A549 (cell line): ENCODE measurements around the gene GRIP2. TPM values are rescaled to one million over a fixed set of nuclear protein-coding genes. Genes with fewer than 3 reads are reported as not detected.

ENCODE experiments used
- ATAC-seq, 2 experiments: fragments of 200-7000 bp in 1 of 2; fragments of >200 bp in 1 of 2; cut with Nextera tagmentation in 1 of 2; cut with Tn5 transposase in 1 of 2; 3 replicates each; pipeline versions ENCODE4 v1.8.0 to v1.9.1; 2018 to 2020; ENCODE audit warnings: mild to moderate bottlenecking in 1 of 2, moderate library complexity in 1 of 2
- CTCF ChIA-PET: fragments of 300-600 bp; sonication (Branson Sonifier 250); formaldehyde crosslinking; extraction: SDS; loops from one replicate; lab custom pipeline; 2021; ENCODE audit warnings: antibody characterized with exemption, inconsistent platforms; lab: Yijun Ruan, JAX
- POLR2A ChIA-PET: fragments of 350-600 bp; formaldehyde crosslinking; extraction: SDS; loops from one replicate; lab custom pipeline; 2021; ENCODE audit warnings: antibody characterized with exemption, inconsistent platforms; lab: Yijun Ruan, JAX
- DNase-seq, 2 experiments: peaks; one replicate each; pipeline versions ENCODE4 v3.0.0 to v3.0.0-alpha.2; 2011 to 2016; ENCODE audit warnings: low read depth in 1 of 2, low spot score in 1 of 2
- FAIRE-seq: peaks from 2 replicates; lab custom pipeline; 2011; peaks lifted over from hg19 to GRCh38; lab: Jason Lieb, UNC
- H3K27ac ChIP-seq, 2 experiments: fragments of >200 bp; sonication (Bioruptor Twin); formaldehyde crosslinking; 3 replicates each; pipeline ENCODE4 v1.5.1; 2016 to 2017
- H3K4me1 ChIP-seq: fragments of >200 bp; sonication (Bioruptor Twin); formaldehyde crosslinking; 3 replicates; pipeline ENCODE4 v1.6.1; 2016
- H3K4me2 ChIP-seq: fragments of >200 bp; sonication (Bioruptor Twin); formaldehyde crosslinking; 3 replicates; pipeline ENCODE4 v1.6.1; 2016
- H3K4me3 ChIP-seq: fragments of >200 bp; sonication (Bioruptor Twin); formaldehyde crosslinking; 3 replicates; pipeline ENCODE4 v1.5.1; 2016
- H3K9me3 ChIP-seq: fragments of >200 bp; sonication (Bioruptor Twin); formaldehyde crosslinking; 3 replicates; pipeline ENCODE4 v1.6.1; 2016
- CBX8 ChIP-seq: fragments of 200-600 bp; sonication (generic); IDR thresholded peaks from 2 replicates; pipeline ENCODE4 v1.6.1; 2016
- CHD4 ChIP-seq: fragments of 200-600 bp; sonication (generic); IDR thresholded peaks from 2 replicates; pipeline ENCODE4 v1.6.1; 2016; ENCODE audit warnings: antibody characterized with exemption, mild to moderate bottlenecking, borderline replicate concordance
- E2F6 ChIP-seq: IDR thresholded peaks from 2 replicates; pipeline ENCODE4 v1.6.1; 2012; ENCODE audit warnings: low read depth, borderline replicate concordance
- FOSL2 ChIP-seq, 2 experiments: fragments of 450-650 bp in 1 of 2; fragments of >200 bp in 1 of 2; sonication (Bioruptor Twin) in 1 of 2; formaldehyde crosslinking; IDR thresholded peaks; 2 replicates each; pipeline versions ENCODE4 v1.5.0 to v1.6.1; 2016 to 2020; ENCODE audit warnings: mild to moderate bottlenecking in 1 of 2, moderate library complexity in 1 of 2
- FOXS1 ChIP-seq: fragments of 250-450 bp; sonication (Bioruptor Pico); IDR thresholded peaks from 2 replicates; pipeline ENCODE4 v1.5.0; 2020; ENCODE audit warnings: mild to moderate bottlenecking, moderate library complexity
- GATA3 ChIP-seq: IDR thresholded peaks from 2 replicates; pipeline ENCODE4 v1.6.1; 2012; ENCODE audit warnings: borderline replicate concordance
- HES2 ChIP-seq: fragments of >200 bp; sonication (Bioruptor Twin); formaldehyde crosslinking; IDR thresholded peaks from 2 replicates; pipeline ENCODE4 v1.6.1; 2016
- HEYL ChIP-seq: fragments of 250-450 bp; sonication (Bioruptor Pico); IDR thresholded peaks from 2 replicates; pipeline ENCODE4 v1.8.0; 2021; ENCODE audit warnings: mild to moderate bottlenecking, moderate library complexity
- MAX ChIP-seq: IDR thresholded peaks from 2 replicates; pipeline ENCODE4 v1.6.1; 2012
- NR3C1 ChIP-seq: fragments of >200 bp; sonication (Bioruptor Twin); formaldehyde crosslinking; IDR thresholded peaks from 3 replicates; pipeline ENCODE4 v1.6.1; 2017
- PHF8 ChIP-seq: fragments of 200-600 bp; sonication (generic); IDR thresholded peaks from 2 replicates; pipeline ENCODE4 v1.6.1; 2016; ENCODE audit warnings: low read depth, mild to moderate bottlenecking, antibody characterized with exemption, moderate library complexity, borderline replicate concordance
- POLR2A ChIP-seq: IDR thresholded peaks from 2 replicates; pipeline ENCODE4 v1.6.1; 2012; ENCODE audit warnings: mild to moderate bottlenecking, low read length
- RAD21 ChIP-seq, 2 experiments: fragments of >200 bp in 1 of 2; sonication (Bioruptor Twin) in 1 of 2; formaldehyde crosslinking in 1 of 2; IDR thresholded peaks in 1 of 2; conservative IDR thresholded peaks in 1 of 2; 2 replicates in 1 of 2; 3 replicates in 1 of 2; pipeline ENCODE4 v1.6.1; 2012 to 2018; ENCODE audit warnings: inconsistent platforms in 1 of 2
- RARB ChIP-seq: fragments of 250-450 bp; sonication (Bioruptor Pico); IDR thresholded peaks from 2 replicates; pipeline ENCODE4 v1.8.0; 2021; ENCODE audit warnings: mild to moderate bottlenecking, moderate library complexity
- RFX5 ChIP-seq: fragments of 450-650 bp; IDR thresholded peaks from 2 replicates; pipeline ENCODE4 v1.7.1; 2014; ENCODE audit warnings: antibody characterized with exemption, mild to moderate bottlenecking, moderate library complexity
- SMC3 ChIP-seq: fragments of >200 bp; sonication (Bioruptor Twin); formaldehyde crosslinking; IDR thresholded peaks from 3 replicates; pipeline ENCODE4 v1.6.1; 2018; ENCODE audit warnings: inconsistent platforms
- ZC3H11A ChIP-seq: fragments of 450-650 bp; IDR thresholded peaks from 2 replicates; pipeline ENCODE4 v1.6.1; 2014; ENCODE audit warnings: antibody characterized with exemption, mild to moderate bottlenecking
- WGBS: methylation state at CpG from one replicate; pipeline ENCODE4 v1.1.6; 2017; ENCODE audit errors: missing lambda C conversion rate; 5-methylcytosine and 5-hydroxymethylcytosine counted together
- polyA plus RNA-seq, 4 experiments: library from polyadenylated mRNA; depleted of rRNA in 3 of 4; stranded (reverse); fragments of >200 nt; fragmentation: RNase III in 1 of 4; extraction: RNeasy Plus Mini Kit Qiagen cat#74134 plus additional on column Dnase treatment in 1 of 4; gene quantifications; 2 replicates in 3 of 4; 3 replicates in 1 of 4; pipeline ENCODE4 v1.2.3, GENCODE V29; 2011 to 2017
- TF ChIP-seq, protein P1 (sequence below): fragments of >200 bp; sonication (Bioruptor Twin); formaldehyde crosslinking; IDR thresholded peaks from 3 replicates; pipeline ENCODE4 v1.5.1; 2016
- TF ChIP-seq, protein P2 (sequence below): fragments of 250-450 bp; sonication (Bioruptor Pico); IDR thresholded peaks from 2 replicates; pipeline ENCODE4 v1.5.0; 2020; ENCODE audit warnings: low read depth, mild to moderate bottlenecking, moderate library complexity

GRIP2 gene
- polyA plus RNA-seq, 2 of the 4 experiments (the other 2 are of a cell fraction) = 0.56 to 1.6 TPM

DNA sequence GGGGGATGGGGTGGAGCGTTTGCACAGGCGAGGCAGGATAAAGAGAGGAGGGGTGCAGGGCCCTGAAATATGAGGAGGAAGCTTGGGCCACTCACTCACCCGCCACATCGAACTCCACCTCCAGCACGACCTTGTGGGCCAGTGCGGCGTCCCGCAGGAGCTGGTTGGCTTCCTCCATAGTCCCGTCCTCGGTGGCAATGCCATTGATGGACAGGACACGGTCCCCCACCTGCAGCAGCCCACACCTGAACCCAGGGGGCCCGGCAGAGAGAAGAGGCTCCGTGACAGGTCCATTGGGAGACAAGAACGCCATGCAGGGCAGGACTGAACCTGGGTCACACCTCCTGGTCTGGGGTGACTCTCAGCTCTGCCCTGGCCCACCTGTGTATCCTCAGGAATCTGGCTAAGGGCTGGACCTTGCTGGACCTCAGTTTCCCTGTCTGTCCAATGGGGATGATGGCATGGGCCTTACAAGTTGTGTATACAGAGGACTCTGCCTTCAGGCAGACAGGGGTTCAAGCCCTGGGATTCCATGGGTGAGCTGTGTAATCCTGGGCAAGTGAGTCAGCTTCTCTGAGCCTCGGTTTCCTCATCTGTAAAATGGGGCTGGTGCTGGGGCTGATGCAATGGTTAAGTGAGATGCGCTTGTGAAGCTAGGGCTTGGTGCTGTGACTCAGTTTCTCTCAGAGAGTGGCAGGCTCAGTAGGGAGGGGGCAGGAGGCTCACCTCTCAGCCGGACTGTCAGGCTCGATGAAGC, 26.4 kb downstream of the GRIP2 start:
- no peak overlapping the region for H3K4me2 ChIP-seq
- ATAC-seq = no peak
- POLR2A ChIA-PET = no interaction called here
- DNase-seq = no peak
- H3K4me1 ChIP-seq = no peaks in the 10 kb centered on the region
- H3K9me3 ChIP-seq = no peaks in the 10 kb centered on the region
- 71% methylated on average over 12 of the region's 18 CpGs for WGBS
- FAIRE-seq = no peak
- no peak overlapping the region for H3K27ac ChIP-seq
- CTCF ChIA-PET = interaction anchor here (1.0 to 8.0 kb wide), 5 partner anchors 14 to 412 kb away, joined by 3 to 63 read pairs (median 10); no protein-coding TSS in a partner anchor
- no peak overlapping the region for H3K4me3 ChIP-seq
- TF ChIP-seq CBX8 = no peak
- TF ChIP-seq E2F6 = no peak
- TF ChIP-seq POLR2A = no peak
- TF ChIP-seq, protein P1, sequence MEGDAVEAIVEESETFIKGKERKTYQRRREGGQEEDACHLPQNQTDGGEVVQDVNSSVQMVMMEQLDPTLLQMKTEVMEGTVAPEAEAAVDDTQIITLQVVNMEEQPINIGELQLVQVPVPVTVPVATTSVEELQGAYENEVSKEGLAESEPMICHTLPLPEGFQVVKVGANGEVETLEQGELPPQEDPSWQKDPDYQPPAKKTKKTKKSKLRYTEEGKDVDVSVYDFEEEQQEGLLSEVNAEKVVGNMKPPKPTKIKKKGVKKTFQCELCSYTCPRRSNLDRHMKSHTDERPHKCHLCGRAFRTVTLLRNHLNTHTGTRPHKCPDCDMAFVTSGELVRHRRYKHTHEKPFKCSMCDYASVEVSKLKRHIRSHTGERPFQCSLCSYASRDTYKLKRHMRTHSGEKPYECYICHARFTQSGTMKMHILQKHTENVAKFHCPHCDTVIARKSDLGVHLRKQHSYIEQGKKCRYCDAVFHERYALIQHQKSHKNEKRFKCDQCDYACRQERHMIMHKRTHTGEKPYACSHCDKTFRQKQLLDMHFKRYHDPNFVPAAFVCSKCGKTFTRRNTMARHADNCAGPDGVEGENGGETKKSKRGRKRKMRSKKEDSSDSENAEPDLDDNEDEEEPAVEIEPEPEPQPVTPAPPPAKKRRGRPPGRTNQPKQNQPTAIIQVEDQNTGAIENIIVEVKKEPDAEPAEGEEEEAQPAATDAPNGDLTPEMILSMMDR = no peak
- TF ChIP-seq HEYL = no peak
- no peak for TF ChIP-seq MAX
- TF ChIP-seq RFX5 = no peak
- no peak for TF ChIP-seq GATA3
- TF ChIP-seq FOXS1 = no peak
- TF ChIP-seq FOSL2 (IDR thresholded peaks at IDR 0.05) = no peak
- no peak for TF ChIP-seq FOSL2 (CRISPR knock-in tag; IDR thresholded peaks at IDR 0.05)
- no peak for TF ChIP-seq PHF8
- no peak for TF ChIP-seq RAD21 (conservative IDR thresholded peaks at IDR 0.05 in 1 of 2, IDR thresholded peaks at IDR 0.05 in 1 of 2)
- TF ChIP-seq RARB (CRISPR knock-in tag) = no peak
- no peak for TF ChIP-seq SMC3
- TF ChIP-seq HES2 = no peak
- TF ChIP-seq ZC3H11A = no peak
- TF ChIP-seq CHD4 = no peak
- TF ChIP-seq, protein P2, sequence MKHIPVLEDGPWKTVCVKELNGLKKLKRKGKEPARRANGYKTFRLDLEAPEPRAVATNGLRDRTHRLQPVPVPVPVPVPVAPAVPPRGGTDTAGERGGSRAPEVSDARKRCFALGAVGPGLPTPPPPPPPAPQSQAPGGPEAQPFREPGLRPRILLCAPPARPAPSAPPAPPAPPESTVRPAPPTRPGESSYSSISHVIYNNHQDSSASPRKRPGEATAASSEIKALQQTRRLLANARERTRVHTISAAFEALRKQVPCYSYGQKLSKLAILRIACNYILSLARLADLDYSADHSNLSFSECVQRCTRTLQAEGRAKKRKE (CRISPR knock-in tag) = no peak

DNA sequence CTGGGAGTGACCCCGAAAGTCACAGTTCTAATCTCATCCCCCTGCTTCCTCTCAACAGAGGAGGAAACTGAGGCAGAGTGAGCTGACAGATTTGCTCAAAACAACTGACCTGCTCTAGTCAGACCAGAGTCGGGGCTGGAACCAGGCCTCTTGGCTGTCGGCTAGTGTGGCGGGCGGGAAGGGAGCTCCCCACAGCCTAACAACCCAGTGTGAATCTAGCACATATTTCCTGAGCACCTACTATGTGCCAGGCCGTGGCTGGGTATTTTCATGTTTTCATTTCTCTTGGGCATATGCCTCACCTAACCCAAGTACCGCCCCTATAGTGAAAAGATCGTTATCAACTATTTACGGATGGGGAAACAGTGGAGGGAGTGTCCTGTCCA, 27.2 kb downstream of the GRIP2 start:
- Histone ChIP-seq H3K4me3 (no peak overlapping the region), H3K27ac (no peak overlapping the region), H3K4me2 (no peak overlapping the region), H3K4me1 (no peaks in the 10 kb centered on the region), H3K9me3 (no peaks in the 10 kb centered on the region)
- no peak for DNase-seq
- 70% methylated on average over 9 of the region's 9 CpGs for WGBS
- TF ChIP-seq E2F6 = no peak
- TF ChIP-seq CHD4 = no peak
- no peak for TF ChIP-seq FOXS1
- no peak for TF ChIP-seq RARB (CRISPR knock-in tag)
- TF ChIP-seq NR3C1 = no peak
- no peak for TF ChIP-seq SMC3
- no peak for FAIRE-seq
- ChIA-PET CTCF (interaction anchor here (0.5 to 8.0 kb wide), 8 partner anchors 10 to 1793 kb away, joined by 3 to 63 read pairs (median 7); no protein-coding TSS in a partner anchor), POLR2A (no interaction called here)
- no peak for ATAC-seq
